Neural crest cell (in vitro differentiated cells): ENCODE results near the gene CNOT1. TPM values are rescaled to one million over a fixed set of nuclear protein-coding genes. Genes with fewer than 3 reads are reported as not detected.
A peak's percentile ranks its signal among the peaks of the same experiment; 100 is the strongest.

Source experiments
- DNase-seq: peaks from one replicate; pipeline ENCODE4 v3.0.0; 2021; ENCODE audit warnings: low read depth, mixed read lengths, low spot score
- H3K27ac Mint-ChIP-seq: one replicate; pipeline ENCODE4 v1.8.0; 2021; ENCODE audit warnings: mild to moderate bottlenecking, mixed read lengths; ENCODE audit not compliant: unreplicated experiment
- H3K27me3 Mint-ChIP-seq: 2 replicates; pipeline ENCODE4 v1.8.0; 2021; ENCODE audit warnings: low read depth, mild to moderate bottlenecking, mixed read lengths
- H3K36me3 Mint-ChIP-seq: 2 replicates; pipeline ENCODE4 v1.8.0; 2021; ENCODE audit warnings: low read depth, mild to moderate bottlenecking, mixed read lengths
- H3K4me1 Mint-ChIP-seq: 2 replicates; pipeline ENCODE4 v1.8.0; 2021; ENCODE audit warnings: mixed read lengths
- H3K4me3 Mint-ChIP-seq: one replicate; pipeline ENCODE4 v1.8.0; 2021; ENCODE audit warnings: mild to moderate bottlenecking, mixed read lengths
- H3K9me3 Mint-ChIP-seq: 2 replicates; pipeline ENCODE4 v1.8.0; 2021; ENCODE audit warnings: mixed read lengths
- CTCF ChIP-seq: fragments of 200-600 bp; sonication (generic); conservative IDR thresholded peaks from 2 replicates; pipeline ENCODE4 v1.5.0; 2021; ENCODE audit warnings: antibody characterized with exemption, mild to moderate bottlenecking
- long read RNA-seq: library from polyadenylated mRNA; unstranded; transcript quantifications from one replicate; pipeline ENCODE4 v2.0.0, GENCODE V29; 2020
- total RNA-seq: library from RNA; stranded (reverse); gene quantifications from 2 replicates; pipeline ENCODE4 v1.2.1, GENCODE V29; 2021

The CNOT1 gene
- total RNA-seq, result 247 and 254 TPM in 2 replicates
- long read RNA-seq, partial matches to known transcripts, result 50 of 64 reads
- long read RNA-seq, other reads (novel, unspliced or antisense), result 10 of 64 reads

GRCh38 chr16:58629733-58630640, at the start of gene CNOT1:
Gene CNOT1, minus strand, starts transcription at chr16:58629826. Its CDS starts 30,489 bp downstream, at chr16:58599337.
- peak within 1 kb of the TSS; percentile 100 for H3K27ac Mint-ChIP-seq
- H3K4me3 Mint-ChIP-seq, result peak within 1 kb of the TSS; percentile 100
- DNase-seq, result peak; percentile 95
- H3K27me3 Mint-ChIP-seq, result peaks cover 2% of the 10 kb centered on the region
- H3K9me3 Mint-ChIP-seq, result no peaks in the 10 kb centered on the region
- peaks cover 25% of the 10 kb centered on the region for H3K4me1 Mint-ChIP-seq
- peaks cover 6% of the 10 kb centered on the region for H3K36me3 Mint-ChIP-seq
- TF ChIP-seq CTCF, result no peak

- no peak for DNase-seq
- no peak for TF ChIP-seq CTCF
Observed at GRCh38 chr16:58678716-58679115, 49.1 kb upstream of the CNOT1 start.

GRCh38 chr16:58678269-58678668, 48.6 kb upstream of the CNOT1 start:
- H3K4me1 Mint-ChIP-seq, result peaks cover 4% of the 10 kb centered on the region
- no peak for DNase-seq
- H3K27me3 Mint-ChIP-seq, result no peaks in the 10 kb centered on the region
- H3K27ac Mint-ChIP-seq, result no peak overlapping the region
- no peaks in the 10 kb centered on the region for H3K9me3 Mint-ChIP-seq
- no peak for TF ChIP-seq CTCF
- H3K4me3 Mint-ChIP-seq, result no peak overlapping the region
- H3K36me3 Mint-ChIP-seq, result peaks cover 8% of the 10 kb centered on the region

More at GRCh38 chr16:58678716-58679115, 49.1 kb upstream of the CNOT1 start:
- Mint-ChIP-seq H3K4me1 (peaks cover 9% of the 10 kb centered on the region), H3K36me3 (peaks cover 8% of the 10 kb centered on the region), H3K27ac (no peak overlapping the region), H3K4me3 (no peak overlapping the region), H3K27me3 (no peaks in the 10 kb centered on the region), H3K9me3 (no peaks in the 10 kb centered on the region)

GRCh38 chr16:58670946-58671583, 41.4 kb upstream of the CNOT1 start:
- Mint-ChIP-seq H3K36me3 (peaks cover 11% of the 10 kb centered on the region), H3K9me3 (no peaks in the 10 kb centered on the region), H3K4me1 (no peaks in the 10 kb centered on the region), H3K27ac (peak overlapping the region; percentile 75), H3K27me3 (no peaks in the 10 kb centered on the region), H3K4me3 (no peak overlapping the region)
- no peak for DNase-seq
- TF ChIP-seq CTCF, result no peak

GRCh38 chr16:58670177-58670576, 40.6 kb upstream of the CNOT1 start:
- Mint-ChIP-seq H3K4me3 (no peak overlapping the region), H3K9me3 (no peaks in the 10 kb centered on the region), H3K27me3 (no peaks in the 10 kb centered on the region), H3K36me3 (peaks cover 11% of the 10 kb centered on the region), H3K4me1 (no peaks in the 10 kb centered on the region), H3K27ac (peak overlapping the region; percentile 86)
- TF ChIP-seq CTCF, result no peak
- DNase-seq, result no peak
